Mucosa of descending colon (tissue), 3 donors: ENCODE measurements around the gene RSU1. TPM values are rescaled to one million over a fixed set of nuclear protein-coding genes. Genes with fewer than 3 reads are reported as not detected.
A peak's percentile ranks its signal among the peaks of the same experiment; 100 is the strongest.

Experiments used
- ATAC-seq: fragments of 200-7000 bp; cut with Tn5 transposase; one replicate; pipeline ENCODE4 v1.9.1; 2020; ENCODE audit warnings: mild to moderate bottlenecking, moderate library complexity
- DNase-seq, 3 donors: peaks; one replicate each; pipeline ENCODE4 v3.0.0-alpha.2; 2020
- H3K36me3 ChIP-seq: fragments of 200-600 bp; one replicate; pipeline ENCODE4 v1.8.0; 2021; ENCODE audit warnings: low read depth, mild to moderate bottlenecking
- H3K4me1 ChIP-seq: fragments of 200-600 bp; one replicate; pipeline ENCODE4 v1.8.0; 2021; ENCODE audit warnings: low read depth, mild to moderate bottlenecking
- H3K4me3 ChIP-seq: fragments of 200-600 bp; one replicate; pipeline ENCODE4 v1.8.0; 2021; ENCODE audit warnings: mild to moderate bottlenecking
- H3K9me3 ChIP-seq: fragments of 200-600 bp; one replicate; pipeline ENCODE4 v1.8.0; 2021; ENCODE audit warnings: mild to moderate bottlenecking
- CTCF ChIP-seq: fragments of 200-600 bp; IDR thresholded peaks from one replicate; pipeline ENCODE4 v1.8.0; 2022; ENCODE audit warnings: antibody characterized with exemption, mild to moderate bottlenecking
- intact Hi-C, 2 donors: fragments of 100-400 bp; cut with DNase I in 1 of 2; cut with micrococcal nuclease in 1 of 2; formaldehyde crosslinking; loops; one replicate each; pipeline versions ENCODE4 v1.11.0 to v1.11.1; 2022; cut with DNase I, micrococcal nuclease
- total RNA-seq, 3 donors: library from RNA; stranded (reverse); fragmentation: NEBNext Ultra II Directional in 2 of 3; extraction: Animal tissue kit (Norgen Biotek cat#: 25700) in 2 of 3; gene quantifications; one replicate each; pipeline versions ENCODE4 v1.2.1 to v1.2.4, GENCODE V29; 2021 to 2023
- donor health status: DM: no; HTN: no; CAD: no; lungs with moderate emphysema.
- donor health status: DM: no; HTN: no; CAD: no.
- donor health status: DM: no; HTN: yes; CAD: no.

Gene RSU1
- total RNA-seq, 3 donors from 2014 or later = 67.2 to 94.8 (median 74.1) TPM

- intact Hi-C loops = no loop called here
- ATAC-seq = no peak
- H3K36me3 ChIP-seq = no peaks in the 10 kb centered on the region
- DNase-seq = no peak
- TF ChIP-seq CTCF = no peak
- no peak overlapping the region for H3K4me3 ChIP-seq
- no peaks in the 10 kb centered on the region for H3K4me1 ChIP-seq
- H3K9me3 ChIP-seq = peaks cover 3% of the 10 kb centered on the region
These were observed 204.3 kb downstream of the RSU1 start for GRCh38 chr10:16612981-16613355.

- ATAC-seq = no peak
- intact Hi-C loops = no loop called here
These were observed 204.9 kb downstream of the RSU1 start for GRCh38 chr10:16612115-16612980.

GRCh38 chr10:16611037-16611436, 206.2 kb downstream of the RSU1 start:
- no peak overlapping the region for H3K4me3 ChIP-seq
- H3K9me3 ChIP-seq = no peaks in the 10 kb centered on the region
- H3K36me3 ChIP-seq = no peaks in the 10 kb centered on the region
- DNase-seq = peak in 1 of 3 donors; percentile 7
- intact Hi-C loops = no loop called here
- no peak for ATAC-seq
- H3K4me1 ChIP-seq = no peaks in the 10 kb centered on the region
- no peak for TF ChIP-seq CTCF

More at GRCh38 chr10:16612115-16612980, 204.9 kb downstream of the RSU1 start:
- Histone ChIP-seq H3K9me3 (no peaks in the 10 kb centered on the region), H3K36me3 (no peaks in the 10 kb centered on the region), H3K4me3 (no peak overlapping the region), H3K4me1 (no peaks in the 10 kb centered on the region)
- TF ChIP-seq CTCF = no peak
- DNase-seq = peak in 1 of 3 donors; percentile 38

- no peaks in the 10 kb centered on the region for H3K9me3 ChIP-seq
- H3K4me1 ChIP-seq = no peaks in the 10 kb centered on the region
- no peaks in the 10 kb centered on the region for H3K36me3 ChIP-seq
- H3K4me3 ChIP-seq = no peak overlapping the region
- ATAC-seq = no peak
- intact Hi-C loops = no loop called here
- DNase-seq = no peak
- no peak for TF ChIP-seq CTCF
These were observed 208.0 kb downstream of the RSU1 start for GRCh38 chr10:16609211-16609610.

GRCh38 chr10:16606923-16607322, 210.3 kb downstream of the RSU1 start:
- TF ChIP-seq CTCF = no peak
- Histone ChIP-seq H3K9me3 (no peaks in the 10 kb centered on the region), H3K4me1 (no peaks in the 10 kb centered on the region), H3K4me3 (no peak overlapping the region), H3K36me3 (no peaks in the 10 kb centered on the region)
- intact Hi-C loops = no loop called here
- DNase-seq (no peak), ATAC-seq (no peak)
